Fibroblast of villous mesenchyme (primary cell): ENCODE data around the gene RWDD4. TPM values are rescaled to one million over a fixed set of nuclear protein-coding genes. Genes with fewer than 3 reads are reported as not detected.

Source experiments
- DNase-seq: peaks from one replicate; pipeline ENCODE4 v3.0.0-alpha.2; 2010; ENCODE audit warnings: low read depth
- H3K4me3 ChIP-seq: 2 replicates; pipeline ENCODE4 v1.5.1; 2011; ENCODE audit warnings: low read depth, mild to moderate bottlenecking, low read length
- CTCF ChIP-seq: IDR thresholded peaks from 2 replicates; pipeline ENCODE4 v1.5.1; 2012; ENCODE audit warnings: low read depth, mild to moderate bottlenecking, low read length; ENCODE audit not compliant: insufficient read depth
- small RNA-seq: library from RNA; depleted of rRNA; stranded (forward); fragments of <200 nt; gene quantifications from one replicate; pipeline ENCODE3, GENCODE V24; 2012
- total RNA-seq: library from RNA; depleted of rRNA; stranded (reverse); fragments of >200 nt; gene quantifications from 2 replicates; pipeline ENCODE4 v1.2.3, GENCODE V29; 2012

RWDD4 gene
- total RNA-seq, 1 donor: 30.2 TPM

DNA sequence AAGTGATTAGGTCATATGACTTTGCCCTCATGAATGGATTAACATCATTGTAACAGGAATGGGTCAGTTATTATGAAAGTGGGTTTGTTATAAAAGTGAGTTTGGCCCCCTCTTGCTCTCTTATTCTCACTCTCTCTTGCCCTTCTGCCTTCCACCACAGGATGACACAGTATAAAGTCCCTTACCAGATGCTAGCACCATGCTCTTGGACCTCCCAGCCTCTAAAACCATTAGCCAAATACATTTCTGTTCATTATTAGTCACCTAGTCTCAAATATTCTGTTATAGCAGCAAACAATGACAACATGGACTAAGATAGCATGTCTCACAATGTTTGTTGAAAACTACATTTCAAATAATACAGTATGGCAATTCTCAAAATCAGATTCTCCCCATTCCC lies 59.7 kb downstream of the RWDD4 start:
- no peak for DNase-seq
- no peak overlapping the region for H3K4me3 ChIP-seq
- no peak for TF ChIP-seq CTCF

GRCh38 chr4:183596067-183596757 lies 62.8 kb downstream of the RWDD4 start:
- H3K4me3 ChIP-seq: no peak overlapping the region
- DNase-seq: peak; percentile 33
- TF ChIP-seq CTCF: no peak

DNA sequence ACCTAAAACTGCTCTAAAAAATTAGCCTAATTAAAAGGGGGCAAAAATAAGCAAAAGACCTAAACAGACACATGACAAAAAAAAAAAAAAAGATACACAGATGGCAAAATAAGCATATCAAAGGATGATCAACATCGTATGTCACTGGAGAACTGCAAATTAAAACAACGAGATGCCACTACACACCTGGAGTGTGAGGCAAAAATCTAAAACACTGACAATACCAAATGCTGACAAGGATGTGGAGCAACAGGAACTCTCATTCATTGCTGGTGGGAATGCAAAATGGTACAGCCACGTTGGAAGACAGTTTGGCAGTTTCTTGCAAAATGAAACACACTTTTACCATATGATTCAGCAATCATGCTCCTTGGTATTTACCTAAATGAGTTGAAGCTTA lies 64.2 kb downstream of the RWDD4 start:
- TF ChIP-seq CTCF: no peak
- H3K4me3 ChIP-seq: no peak overlapping the region
- no peak for DNase-seq

GRCh38 chr4:183591301-183591700 lies 67.7 kb downstream of the RWDD4 start:
- no peak for TF ChIP-seq CTCF
- H3K4me3 ChIP-seq: no peak overlapping the region
- no peak for DNase-seq

Small RNA genes lying within 50 kb of the gene (small RNA-seq; reads per million reads assigned to genes)
- not detected for gene RNU6-1053P
- not detected for gene RNU6-335P
- not detected for gene RNU6-479P

Other genes starting within 250 kb of the RWDD4 start
- gene CDKN2AIP, start 214.5 kb downstream of the RWDD4 start, total RNA-seq: 11.9 and 17.3 TPM in 2 replicates
- 6.1 and 8.6 TPM in 2 replicates for gene ING2, start 154.1 kb downstream of the RWDD4 start, total RNA-seq
- gene TRAPPC11, start 108 bp upstream of the RWDD4 start, total RNA-seq: 59.9 and 69.1 TPM in 2 replicates
- gene STOX2, start 246.1 kb upstream of the RWDD4 start, total RNA-seq: 0.43 and 0.97 TPM in 2 replicates